ENCODE data around the gene CCT6B.

DNA sequence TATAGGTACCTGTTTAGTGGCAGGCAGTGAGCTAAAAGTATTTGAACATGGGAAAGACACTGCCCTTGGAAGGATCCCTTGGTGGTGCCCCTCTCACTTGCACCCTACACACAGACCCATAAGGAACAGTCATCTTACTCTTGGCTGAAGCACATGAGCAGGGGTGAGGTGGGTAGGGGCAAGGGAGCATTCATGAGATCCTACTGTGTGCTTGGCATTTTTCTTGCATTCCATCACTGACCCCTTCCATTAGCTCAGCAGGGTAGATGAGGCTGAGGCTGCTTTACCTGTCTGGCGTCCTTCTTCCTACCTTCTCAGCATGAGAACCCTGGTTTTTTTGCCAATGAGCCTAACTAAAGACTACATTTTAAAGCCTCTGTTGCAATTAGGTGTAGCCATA, 48.3 kb downstream of the CCT6B start:
- no peak for TF ChIP-seq POLR2AphosphoS5 (IDR thresholded peaks at IDR 0.05; ENCODE audit: borderline replicate concordance, low read depth, low read length)
- TF ChIP-seq EZH2 (IDR thresholded peaks at IDR 0.05) = no peak

Data from SK-N-MC (cell line).